D721Med (cell line): ENCODE measurements around the gene NPC2.
"Not testable (repeated sequence)": the region's sequence is repeated elsewhere in the genome, so short reads cannot be mapped to it uniquely, and the experiment has no call there.

Source experiments
- DNase-seq: peaks from one replicate; pipeline ENCODE4 v3.0.0; 2011; ENCODE audit warnings: low spot score; ENCODE audit not compliant: insufficient read length
- FAIRE-seq: peaks from 2 replicates; lab custom pipeline; 2011; peaks lifted over from hg19 to GRCh38; lab: Jason Lieb, UNC
- TF ChIP-seq, protein P1 (sequence below): IDR thresholded peaks from 2 replicates; pipeline ENCODE4 v1.5.1; 2012; ENCODE audit warnings: mild to moderate bottlenecking, control low read depth; ENCODE audit not compliant: insufficient read depth; ENCODE audit errors: missing control alignments

Gene NPC2

DNA sequence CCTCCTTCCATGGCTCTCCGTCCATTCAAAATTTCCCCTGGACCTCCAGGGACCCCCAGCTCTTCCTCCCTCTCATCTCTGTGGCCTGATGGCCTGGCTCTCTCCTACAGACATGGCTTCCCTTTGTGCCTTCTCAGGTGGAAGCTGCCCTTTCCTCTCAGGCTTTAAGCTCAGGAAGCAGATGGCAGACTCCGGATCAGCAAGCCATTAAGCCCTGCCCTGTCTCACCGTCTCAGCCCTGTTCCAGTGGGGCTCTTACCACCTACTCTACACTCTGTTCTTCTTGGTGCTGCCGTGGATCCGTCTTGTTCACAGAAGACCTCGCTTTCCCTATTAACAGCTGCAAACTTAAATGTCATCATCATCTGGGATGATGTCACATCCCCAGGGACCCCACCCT, 33.1 kb downstream of the NPC2 start:
- FAIRE-seq (peak; percentile 86), DNase-seq (peak; percentile 71)
- TF ChIP-seq, protein P1, sequence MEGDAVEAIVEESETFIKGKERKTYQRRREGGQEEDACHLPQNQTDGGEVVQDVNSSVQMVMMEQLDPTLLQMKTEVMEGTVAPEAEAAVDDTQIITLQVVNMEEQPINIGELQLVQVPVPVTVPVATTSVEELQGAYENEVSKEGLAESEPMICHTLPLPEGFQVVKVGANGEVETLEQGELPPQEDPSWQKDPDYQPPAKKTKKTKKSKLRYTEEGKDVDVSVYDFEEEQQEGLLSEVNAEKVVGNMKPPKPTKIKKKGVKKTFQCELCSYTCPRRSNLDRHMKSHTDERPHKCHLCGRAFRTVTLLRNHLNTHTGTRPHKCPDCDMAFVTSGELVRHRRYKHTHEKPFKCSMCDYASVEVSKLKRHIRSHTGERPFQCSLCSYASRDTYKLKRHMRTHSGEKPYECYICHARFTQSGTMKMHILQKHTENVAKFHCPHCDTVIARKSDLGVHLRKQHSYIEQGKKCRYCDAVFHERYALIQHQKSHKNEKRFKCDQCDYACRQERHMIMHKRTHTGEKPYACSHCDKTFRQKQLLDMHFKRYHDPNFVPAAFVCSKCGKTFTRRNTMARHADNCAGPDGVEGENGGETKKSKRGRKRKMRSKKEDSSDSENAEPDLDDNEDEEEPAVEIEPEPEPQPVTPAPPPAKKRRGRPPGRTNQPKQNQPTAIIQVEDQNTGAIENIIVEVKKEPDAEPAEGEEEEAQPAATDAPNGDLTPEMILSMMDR, result no peak

DNA sequence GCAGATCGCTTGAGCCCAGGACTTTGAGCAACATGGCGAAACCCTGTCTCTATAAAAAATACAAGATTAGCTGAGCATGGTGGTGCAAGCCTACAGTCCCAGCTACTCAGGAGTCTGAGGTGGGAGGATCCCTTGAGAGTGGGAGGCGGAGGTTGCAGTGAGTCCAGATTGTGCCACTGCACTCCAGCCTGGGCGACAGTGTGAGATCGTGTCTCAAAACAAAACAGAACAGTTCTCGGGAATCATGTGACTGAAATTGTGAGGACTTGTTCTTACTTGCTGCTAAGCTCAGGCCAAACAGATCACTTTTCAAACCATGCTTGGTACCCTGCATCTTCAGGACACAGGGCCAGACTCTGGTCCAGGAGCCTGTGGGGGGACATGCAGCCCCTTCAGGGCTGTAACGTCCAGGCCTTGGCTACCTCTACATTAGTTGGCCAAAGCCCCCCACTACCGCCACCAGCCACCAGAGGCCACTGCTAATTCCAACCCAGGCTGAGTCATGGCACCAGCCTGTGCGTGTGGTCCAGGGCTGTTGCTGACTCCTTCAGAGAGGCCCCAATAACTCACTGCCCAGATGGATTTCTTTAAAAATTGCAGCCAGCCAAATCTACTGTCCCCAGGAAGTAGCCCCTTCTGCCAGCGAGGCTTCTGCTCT, 33.7 kb downstream of the NPC2 start:
- TF ChIP-seq, protein P1, result peak; percentile 44
- FAIRE-seq (no peak), DNase-seq (no peak)

DNA sequence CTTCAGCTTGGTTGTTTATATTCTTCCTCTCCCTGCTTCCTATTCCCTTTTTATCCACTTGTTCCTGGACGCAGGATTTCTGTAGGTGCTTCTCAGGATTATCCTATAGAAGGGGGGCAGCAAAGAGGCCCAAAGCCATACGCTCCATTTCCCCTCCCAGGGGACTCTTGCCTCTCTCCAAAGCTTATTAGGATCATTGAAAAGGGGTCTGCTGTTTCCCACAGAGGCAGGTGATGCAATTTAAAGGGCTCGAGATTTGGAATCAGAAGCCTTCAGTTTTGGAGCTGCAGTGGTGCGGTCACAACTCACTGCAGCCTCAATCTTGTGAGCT, 35.6 kb downstream of the NPC2 start:
- no peak for FAIRE-seq
- DNase-seq, result peak; percentile 41
- TF ChIP-seq, protein P1, result no peak

- FAIRE-seq (no peak), DNase-seq (no peak)
- TF ChIP-seq, protein P1, result no peak
Observed at GRCh38 chr14:74456684-74457564, 36.2 kb downstream of the NPC2 start.

DNA sequence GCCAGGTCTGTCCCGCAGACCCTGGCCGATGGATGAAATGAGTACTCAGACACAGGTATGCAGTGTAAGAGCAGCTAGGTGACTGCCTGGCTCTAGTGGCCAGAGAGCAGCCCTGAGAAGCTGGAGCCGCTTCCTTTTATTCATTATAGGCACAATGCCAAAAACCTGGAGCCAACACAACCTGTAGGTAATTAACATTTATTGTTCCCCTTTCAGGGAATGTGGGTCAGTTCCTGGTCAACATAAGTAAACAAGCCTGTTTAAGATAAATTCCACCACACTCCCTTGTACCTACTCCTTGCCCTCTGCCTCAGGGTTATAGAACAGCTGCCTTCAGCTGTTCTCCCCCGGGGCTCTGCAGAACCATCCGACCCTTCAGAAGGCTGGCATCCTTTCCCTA, 38.7 kb downstream of the NPC2 start:
- DNase-seq, FAIRE-seq: not testable (repeated sequence)

GRCh38 chr14:74444866-74445265, 48.2 kb downstream of the NPC2 start:
- FAIRE-seq (no peak), DNase-seq (no peak)
- TF ChIP-seq, protein P1, result no peak

GRCh38 chr14:74442757-74443156, 50.3 kb downstream of the NPC2 start:
- DNase-seq (no peak), FAIRE-seq (no peak)
- TF ChIP-seq, protein P1, result no peak
